Stimulated activated CD4-positive, alpha-beta T cell treated with anti-CD3 and anti-CD28 coated beads, Interleukin-1b, Interleukin-23, amount 100 ng/mL, for 4 hours (primary cell): ENCODE results near the gene CGB3.
A peak's percentile ranks its signal among the peaks of the same experiment; 100 is the strongest.
"Not testable (repeated sequence)": the region's sequence is repeated elsewhere in the genome, so short reads cannot be mapped to it uniquely, and the experiment has no call there.

Source experiments
- DNase-seq, 2 donors: peaks; one replicate each; pipeline ENCODE4 v3.0.0-alpha.2; 2020; ENCODE audit warnings: low read depth in 2 of 2

CGB3 gene

DNA sequence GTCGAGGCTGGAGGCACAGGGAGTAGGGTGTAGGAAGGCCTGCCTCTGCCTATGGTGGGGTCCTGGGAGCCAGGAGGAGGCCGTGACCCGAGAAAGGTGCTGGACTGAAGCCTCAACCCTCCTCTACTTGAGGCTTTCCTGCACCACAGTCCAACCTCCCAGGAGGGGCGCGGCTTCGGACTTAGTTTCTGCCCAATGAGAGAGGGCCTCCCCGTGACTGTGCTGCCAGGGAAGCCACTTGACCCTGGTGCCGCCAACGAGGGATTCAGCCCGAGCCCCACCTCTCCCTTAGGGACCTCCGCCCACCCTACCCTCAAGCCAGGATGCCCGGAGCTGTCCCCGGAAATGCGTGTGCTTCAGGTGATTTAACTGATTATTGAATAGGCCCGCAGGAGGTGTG lies at the start of gene CGB3:
Gene CGB3, minus strand, starts transcription at position 101 of the 400 bp plus-strand sequence. CDS start 362 bp downstream, outside the sequence.
- not testable (repeated sequence) for DNase-seq

DNA sequence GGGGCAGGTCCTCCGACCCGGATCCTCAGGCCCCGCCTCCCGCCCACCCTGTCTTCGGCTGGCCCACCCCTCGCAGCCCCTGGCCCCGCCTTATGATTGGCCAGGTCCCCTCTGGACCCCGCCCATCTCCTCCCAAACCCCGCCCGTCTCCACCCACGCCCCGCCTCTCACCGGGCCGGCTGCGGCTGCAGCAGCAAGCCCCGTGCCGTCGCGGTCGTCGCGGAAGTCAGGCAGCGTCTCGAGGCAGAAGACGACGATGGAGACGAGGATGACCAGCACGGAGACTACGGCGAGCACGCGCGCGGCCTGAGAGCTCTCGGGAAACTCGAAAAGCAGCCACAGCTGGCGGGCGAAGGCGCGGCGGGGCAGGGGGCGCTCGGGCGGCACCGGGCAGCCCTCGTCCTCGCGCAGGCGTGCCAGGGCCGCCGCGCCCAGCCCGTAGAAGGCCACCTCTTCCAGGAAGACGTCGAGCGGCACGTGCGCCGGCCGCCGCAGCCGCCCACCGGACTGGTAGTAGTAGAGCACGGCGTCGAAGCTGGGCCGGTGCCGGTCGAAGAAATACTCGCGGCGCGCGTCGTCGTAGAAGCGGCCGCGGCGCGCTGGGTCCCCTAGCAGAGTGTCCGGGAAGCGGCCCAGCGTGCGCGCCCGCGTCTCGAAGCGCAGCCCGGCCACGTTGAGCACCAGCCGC lies 47.9 kb upstream of the CGB3 start:
- peak in 1 of 2 donors; percentile 22 for DNase-seq

DNA sequence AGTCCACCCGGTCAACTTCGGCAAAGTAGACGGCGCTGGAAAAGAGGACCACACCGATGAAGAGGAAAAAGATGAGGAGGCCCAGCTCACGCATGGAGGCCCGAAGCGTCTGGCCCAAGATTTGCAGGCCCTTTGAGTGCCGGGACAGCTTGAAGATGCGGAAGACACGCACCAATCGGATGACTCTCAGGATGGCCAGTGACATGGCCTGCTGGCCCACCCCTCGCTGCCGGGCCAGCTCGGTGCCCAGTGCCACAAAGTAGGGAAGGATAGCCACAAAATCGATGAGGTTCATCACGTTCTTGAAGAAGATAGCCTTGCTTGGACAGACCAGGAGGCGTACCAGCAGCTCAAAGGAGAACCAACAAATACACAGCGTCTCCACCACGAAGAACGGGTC lies 46.3 kb upstream of the CGB3 start:
- no peak for DNase-seq

DNA sequence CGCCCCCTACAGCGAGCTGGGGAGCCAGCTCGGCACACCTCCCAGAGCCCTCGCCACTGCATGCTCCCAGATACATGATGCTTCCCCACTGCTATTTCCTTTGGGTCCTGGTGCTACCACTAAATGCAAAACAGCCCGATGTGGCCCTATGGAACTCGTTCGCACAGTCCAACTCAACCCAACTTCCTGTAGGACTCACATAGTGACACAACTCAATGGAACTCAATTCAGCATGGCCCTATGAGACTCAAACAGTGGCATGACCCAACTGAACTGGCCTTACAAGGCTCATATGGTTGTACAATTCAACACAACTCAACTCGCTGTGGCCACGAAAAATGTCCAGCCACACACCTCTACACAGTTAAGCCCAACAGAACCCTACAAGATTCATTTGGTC lies 44.9 kb upstream of the CGB3 start:
- DNase-seq, result no peak

DNA sequence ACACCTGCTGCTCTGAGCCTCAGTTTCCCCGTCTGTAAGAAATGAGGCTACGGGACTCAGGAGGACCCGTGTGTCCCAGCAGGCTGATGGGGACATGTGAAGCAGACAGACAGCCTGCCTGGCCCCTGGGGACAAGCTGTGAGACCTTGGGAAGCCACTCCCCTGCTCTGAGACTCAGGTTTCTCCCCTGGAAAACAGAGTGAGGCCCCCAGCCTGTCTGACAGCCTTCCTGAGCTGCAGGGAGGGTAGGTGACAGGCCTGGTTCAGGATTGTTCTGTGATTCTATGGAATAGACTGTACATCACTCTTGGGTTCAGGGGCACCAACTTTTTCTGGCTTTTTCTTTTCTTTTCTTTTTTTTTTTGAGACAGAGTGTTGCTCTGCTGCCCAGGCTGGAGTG lies 43.4 kb upstream of the CGB3 start:
- DNase-seq, result no peak

DNA sequence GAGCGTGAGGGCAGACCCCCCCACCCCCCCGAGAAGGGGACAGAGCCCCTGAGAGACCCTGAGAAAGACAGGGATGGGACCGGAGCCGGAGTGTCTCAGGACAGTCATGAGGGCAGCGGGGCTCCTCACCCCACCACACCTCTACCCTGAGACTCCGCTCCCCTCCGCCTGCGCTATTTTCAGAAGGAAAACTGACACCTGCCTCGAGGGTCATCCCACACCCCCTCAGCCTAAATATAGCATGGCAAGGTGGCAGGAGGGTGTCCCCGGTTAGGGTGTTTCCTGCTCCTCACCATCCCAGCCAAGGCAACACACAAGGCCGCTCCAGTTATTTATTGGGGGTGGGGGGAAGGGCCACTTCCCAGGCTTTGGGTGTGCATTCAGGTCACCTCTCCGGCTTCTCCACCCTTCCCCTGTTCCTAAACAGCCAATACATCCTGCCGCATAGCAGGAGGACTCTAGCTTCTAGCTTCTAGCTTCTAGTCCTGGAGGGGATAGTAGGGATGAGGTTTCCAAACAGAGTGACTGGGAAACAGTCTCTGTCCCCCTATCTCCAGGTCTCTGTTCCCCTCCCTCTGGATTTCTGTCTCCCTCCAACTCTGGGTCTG lies 41.9 kb upstream of the CGB3 start:
- DNase-seq, result no peak

DNA sequence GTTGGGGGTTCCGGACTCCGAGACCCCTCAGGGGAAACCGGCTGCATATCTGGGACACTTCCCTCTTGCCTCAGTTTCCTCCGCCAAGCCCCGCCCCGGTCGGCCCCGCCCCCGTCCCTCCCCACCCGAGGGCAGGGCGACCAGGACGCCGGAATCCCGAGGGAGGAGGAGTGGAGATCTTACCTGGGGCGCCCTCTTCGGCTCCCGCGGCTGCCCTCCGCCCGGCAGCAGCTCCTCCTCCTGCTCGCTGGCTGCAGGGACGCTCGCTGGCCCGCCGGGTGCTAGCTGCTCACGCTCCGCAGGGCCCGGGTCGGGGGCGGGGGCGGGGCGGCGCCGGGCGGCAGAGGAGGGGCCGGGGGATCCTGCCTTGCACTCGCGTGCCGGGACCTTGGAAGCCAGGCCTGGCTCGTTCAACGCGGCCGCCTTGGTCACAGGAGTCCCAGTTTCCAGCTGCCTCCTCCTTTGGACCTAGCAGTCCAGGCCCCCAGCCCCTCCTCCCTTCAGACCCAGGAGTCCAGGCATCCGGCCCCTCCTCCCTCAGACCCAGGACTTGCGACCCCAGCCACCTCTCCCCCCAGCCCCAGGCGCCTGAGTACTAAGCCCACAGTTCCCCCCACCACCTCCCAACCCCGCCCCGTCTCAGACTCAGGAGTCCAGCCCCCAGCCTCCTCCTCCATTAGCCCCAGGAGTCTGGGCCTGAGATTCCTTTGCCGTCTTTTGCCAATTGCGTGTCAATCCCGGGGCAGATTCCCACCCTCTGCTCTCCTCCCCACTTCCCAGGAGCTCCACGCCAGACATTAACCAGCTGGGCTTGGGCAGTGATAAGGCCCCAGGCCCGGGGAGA lies 40.9 kb upstream of the CGB3 start, which contains the start of gene NTF4:
Gene NTF4, minus strand, starts transcription at position 51 of the 844 bp plus-strand sequence. CDS start 2,821 bp downstream, outside the sequence.
- DNase-seq, result no peak

DNA sequence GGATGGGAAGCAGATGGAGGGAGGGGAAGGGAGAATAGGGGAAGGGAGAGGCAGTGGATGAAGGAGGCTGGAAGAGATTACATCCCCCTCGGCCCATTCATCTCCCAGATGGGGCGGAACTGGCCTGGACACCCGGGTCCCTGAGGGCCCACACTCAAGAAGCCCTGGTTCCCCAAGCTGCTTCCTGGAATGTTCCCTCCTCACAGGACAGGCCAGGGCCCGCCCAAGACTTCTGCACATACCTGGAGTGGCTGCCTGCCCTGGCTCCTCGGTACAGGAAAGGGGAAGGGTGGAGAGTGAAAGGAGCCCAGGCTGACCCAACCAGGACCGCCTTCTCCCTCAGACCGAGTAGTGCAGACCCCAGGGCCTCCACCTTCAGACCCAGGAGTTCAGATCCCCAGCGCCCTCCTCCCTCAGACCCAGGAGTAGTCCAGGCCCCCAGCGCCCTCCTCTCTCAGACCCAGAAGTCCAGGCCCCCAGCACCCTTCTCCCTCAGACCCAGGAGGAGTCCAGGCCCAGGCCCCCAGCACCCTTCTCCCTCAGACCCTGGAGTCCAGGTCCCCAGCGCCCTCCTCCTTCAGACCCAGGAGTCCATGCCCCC lies 40.0 kb upstream of the CGB3 start:
- DNase-seq, result no peak

DNA sequence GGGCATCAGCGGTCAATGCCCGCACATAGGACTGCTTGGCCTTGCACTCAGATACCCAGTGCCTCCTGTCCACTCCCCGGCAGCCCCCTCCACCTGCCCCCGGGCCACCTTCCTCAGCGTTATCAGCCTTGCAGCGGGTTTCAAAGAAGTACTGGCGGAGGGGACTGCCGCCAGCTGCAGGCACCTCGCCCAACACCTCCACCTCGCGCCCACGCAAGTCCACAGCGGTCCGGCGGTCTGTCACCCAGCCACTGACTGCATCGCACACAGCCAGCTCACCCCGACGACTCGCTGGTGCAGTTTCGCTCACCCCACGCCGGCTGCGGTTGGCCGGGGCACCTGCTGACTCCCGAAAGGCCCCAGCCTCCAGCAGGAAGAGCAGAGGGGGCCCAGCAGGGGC lies 37.3 kb upstream of the CGB3 start:
- DNase-seq, result no peak

DNA sequence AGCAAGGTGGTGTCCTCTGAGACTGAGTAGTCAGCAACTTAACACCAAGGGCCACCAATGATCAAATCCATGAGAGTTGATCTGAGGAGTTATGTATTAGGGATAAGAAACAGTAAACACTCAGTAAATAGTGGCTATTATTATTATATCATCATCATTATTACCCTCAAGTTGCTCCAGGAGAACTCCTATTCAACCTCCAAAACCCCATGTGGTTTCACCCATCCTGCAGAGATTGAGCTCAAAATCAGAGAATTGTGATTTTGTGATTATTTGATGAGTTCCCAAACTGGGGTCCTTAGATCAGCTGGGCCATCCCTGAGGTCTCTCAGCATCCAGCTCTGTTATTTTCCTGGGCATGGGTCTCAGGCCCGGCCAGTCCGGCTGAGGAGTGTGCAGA lies 36.9 kb upstream of the CGB3 start:
- DNase-seq, result no peak

DNA sequence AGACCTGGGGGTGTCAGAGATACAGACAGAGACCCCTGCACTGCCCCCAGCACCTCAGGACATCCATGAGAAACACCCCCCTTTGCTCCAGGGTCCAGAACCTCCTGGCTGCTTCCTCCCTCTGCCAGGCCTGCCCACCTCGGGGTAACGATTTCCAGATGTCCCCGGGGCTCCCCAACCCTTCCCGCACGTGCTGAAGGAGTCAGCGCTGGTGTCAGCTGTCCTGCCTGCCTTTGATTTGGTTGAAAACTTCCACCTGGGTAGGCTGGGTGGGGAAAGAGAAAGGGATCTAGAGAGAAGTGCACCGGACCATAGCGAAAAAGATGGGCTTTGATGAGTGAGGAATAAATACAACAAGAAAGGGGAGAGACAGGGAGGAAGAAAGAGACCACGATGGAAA lies 34.9 kb upstream of the CGB3 start:
- no peak for DNase-seq

DNA sequence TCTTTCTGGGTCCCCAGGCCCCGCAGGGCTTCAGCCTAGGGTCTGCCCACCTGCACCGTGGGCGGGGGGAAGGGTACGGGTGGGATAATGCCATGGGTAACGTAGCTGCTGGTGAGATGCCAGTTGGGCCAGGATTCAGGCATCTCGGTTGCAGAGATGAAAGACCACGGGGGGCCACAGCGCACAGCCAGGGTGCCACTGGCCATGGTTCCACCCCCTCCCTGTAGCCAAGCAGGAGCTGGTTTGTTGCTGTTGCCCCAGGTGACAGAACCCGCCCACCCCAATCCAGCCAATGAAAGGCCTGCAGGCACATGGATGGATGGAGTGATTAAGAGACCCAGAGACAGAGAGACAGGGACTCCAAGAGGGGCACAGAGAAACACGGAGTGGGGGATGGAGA lies 34.4 kb upstream of the CGB3 start:
- no peak for DNase-seq

DNA sequence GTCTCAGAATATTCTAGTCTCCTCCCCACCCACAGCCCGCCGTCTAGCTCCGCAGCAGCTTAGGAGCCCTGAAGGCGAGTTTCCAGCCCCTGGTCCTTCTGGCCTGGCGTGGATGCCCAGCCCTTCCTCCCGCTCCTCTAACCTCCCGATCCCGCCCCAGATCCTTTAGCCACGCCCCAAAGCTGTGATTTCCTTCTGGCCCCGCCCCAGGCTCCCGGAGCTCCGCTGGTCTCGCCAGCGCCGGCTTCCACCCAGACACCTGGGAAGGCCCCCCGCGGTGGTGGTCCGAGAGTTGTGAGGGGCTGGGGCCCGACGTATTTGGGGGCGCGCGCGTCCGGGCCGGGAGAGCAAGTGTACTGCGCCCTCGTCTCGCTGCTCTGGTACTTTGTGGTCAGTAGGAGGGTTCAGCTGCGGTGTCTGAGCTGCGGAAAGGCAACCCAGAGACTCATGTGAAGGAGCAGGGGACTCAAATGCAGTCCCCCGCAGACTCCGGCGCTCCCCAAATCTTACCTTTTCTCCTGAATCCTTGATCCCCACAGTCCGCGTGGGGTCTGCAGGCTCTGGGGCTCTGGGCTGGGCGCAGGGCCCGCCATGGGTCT lies 33.6 kb upstream of the CGB3 start, which contains the start of gene CGB7:
Gene CGB7, minus strand, starts transcription at position 114 of the 599 bp plus-strand sequence. CDS start 2,374 bp downstream, outside the sequence.
- peak in 1 of 2 donors; percentile 33 for DNase-seq

DNA sequence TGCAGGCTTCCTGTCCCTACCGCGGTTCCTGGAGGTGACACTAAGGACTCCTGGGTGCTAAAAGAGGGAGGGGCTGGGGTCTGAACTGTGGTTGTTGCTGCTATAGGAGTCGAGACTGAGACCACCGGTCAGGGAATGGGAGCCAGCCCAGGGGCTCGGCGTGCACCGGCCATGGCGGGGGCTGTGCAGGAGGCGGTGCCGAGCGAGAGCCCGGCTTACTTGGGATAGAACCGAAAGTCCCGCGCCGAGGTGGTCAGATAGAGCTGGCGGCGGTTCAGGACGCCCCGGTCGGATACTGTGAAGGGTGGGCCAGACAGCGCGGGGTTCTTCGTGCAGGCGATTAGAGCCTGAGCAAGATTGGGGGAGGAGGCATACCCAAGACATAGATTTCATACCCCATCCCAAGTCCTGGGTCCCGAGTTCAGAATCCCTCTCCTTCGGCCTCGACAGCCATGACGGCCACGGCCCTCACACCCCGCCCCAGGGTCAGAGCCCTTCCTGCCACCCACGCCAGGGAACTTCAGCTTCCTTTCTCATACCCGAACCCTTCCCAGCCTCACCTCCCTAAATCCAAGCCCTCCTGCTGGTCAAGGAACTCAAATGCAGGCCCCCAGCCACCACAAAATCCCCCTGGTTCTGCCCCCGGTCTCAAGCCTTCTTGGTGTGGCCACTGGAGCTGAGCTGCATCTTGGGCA lies 32.9 kb upstream of the CGB3 start:
- not testable (repeated sequence) for DNase-seq

DNA sequence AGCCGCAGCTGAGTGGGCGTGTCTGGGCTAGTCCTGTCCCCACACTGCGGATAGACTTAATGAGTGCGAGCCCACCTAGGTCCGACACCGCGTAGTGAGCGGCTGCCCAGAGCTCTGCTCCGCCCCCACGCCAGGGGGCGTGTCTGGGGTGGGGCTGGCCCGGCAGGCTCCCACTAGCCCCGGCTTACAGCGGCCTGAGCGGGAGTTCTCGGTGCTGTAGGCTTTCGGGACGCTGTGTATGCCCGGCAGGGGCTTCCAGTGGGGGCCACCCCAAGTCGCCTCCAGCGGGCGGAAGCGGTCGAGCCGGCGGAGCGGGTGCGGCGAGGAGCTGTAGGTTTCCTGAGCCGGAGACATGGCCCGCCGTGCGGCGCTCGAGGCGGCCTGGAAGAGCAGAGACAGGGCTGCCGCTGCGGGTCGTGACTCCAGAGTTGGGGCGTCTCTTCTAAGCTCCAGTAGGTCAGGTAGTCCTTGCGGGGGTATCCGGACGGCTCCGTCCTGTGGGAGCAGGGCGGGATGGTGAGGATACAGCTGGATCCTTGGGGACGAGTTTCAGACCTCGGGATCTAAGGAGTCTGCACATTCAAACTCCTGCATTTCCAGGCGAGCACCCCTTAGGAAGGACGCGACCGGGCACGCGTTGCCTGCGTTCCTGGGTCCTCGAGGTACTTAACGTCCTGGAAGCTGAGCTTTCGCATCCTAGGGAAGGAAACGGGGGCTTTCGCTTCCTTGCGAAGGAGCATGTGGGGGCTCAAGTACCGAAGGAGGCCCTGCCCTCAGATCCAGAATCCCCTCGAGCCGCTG lies 32.2 kb upstream of the CGB3 start:
- peak in 1 of 2 donors; percentile 58 for DNase-seq

DNA sequence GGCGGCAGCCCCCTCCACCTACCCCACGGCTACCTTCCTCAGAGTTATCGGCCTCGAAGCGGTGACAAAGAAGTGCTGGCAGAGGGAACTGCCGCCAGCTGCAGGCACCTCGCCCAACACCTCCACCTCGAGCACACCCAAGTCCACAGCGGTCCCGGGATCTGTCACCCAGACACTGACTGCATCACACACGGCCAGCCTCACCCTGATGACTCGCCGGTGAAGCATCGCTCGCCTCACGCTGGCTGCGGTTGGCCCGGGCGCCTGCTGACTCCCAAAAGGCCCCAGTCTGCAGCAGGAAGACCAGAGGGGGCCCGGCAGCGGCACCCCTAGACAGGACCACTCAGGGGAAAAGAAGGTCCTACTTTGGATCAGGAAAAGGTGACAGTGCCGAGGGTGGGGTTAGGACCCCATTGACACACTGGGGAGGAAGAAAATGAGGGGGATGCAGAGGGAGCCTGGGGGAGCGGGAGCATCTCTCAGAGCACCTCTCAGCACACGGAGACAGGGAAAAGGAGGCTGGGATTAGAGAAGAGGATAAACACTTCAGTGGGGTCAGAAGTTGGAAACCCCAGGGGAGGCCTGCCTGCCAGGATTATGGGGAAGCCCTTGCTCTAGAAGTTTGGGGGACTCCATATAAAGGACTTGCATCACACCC lies 26.4 kb upstream of the CGB3 start:
- not testable (repeated sequence) for DNase-seq

DNA sequence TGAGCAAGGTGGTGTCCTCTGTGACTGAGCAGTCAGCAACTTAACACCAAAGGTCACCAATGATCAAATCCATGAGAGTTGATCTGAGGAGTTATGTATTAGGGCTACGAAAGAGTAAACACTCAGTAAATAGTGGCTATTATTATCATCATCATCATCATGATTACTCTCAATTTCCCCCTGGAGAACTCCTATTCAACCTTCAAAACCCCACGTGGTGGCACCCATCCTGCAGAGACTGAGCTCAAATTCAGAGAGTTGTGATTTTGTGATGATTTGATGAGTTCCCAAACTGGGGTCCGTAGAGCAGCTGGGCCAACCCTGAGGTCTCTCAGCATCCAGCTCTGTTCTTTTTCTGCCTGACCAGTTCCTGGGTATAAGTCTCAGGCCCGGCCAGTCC lies 25.7 kb upstream of the CGB3 start:
- not testable (repeated sequence) for DNase-seq

DNA sequence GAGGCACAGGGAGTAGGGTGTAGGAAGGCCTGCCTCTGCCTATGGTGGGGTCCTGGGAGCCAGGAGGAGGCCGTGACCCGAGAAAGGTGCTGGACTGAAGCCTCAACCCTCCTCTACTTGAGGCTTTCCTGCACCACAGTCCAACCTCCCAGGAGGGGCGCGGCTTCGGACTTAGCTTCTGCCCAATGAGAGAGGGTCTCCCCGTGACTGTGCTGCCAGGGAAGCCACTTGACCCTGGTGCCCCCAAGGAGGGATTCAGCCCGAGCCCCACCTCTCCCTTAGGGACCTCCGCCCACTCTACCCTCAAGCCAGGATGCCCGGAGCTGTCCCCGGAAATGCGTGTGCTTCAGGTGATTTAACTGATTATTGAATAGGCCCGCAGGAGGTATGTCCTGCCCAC lies 24.9 kb upstream of the CGB3 start, which contains the start of gene CGB8:
Gene CGB8, minus strand, starts transcription at position 101 of the 400 bp plus-strand sequence. CDS start 372 bp downstream, outside the sequence.
- not testable (repeated sequence) for DNase-seq

DNA sequence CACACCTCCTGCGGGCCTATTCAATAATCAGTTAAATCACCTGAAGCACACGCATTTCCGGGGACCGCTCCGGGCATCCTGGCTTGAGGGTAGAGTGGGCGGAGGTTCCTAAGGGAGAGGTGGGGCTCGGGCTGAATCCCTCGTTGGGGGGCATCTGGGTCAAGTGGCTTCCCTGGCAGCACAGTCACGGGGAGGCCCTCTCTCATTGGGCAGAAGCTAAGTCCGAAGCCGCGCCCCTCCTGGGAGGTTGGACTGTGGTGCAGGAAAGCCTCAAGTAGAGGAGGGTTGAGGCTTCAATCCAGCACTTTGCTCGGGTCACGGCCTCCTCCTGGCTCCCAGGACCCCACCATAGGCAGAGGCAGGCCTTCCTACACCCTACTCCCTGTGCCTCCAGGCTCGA lies 19.4 kb upstream of the CGB3 start, which contains the start of gene CGB5:
Gene CGB5, plus strand, starts transcription at position 301 of the 400 bp plus-strand sequence. CDS start 362 bp downstream, outside the sequence.
- DNase-seq, result not testable (repeated sequence)
